ENCODE measurements around the gene CCNB2.
A peak's percentile ranks its signal among the peaks of the same experiment; 100 is the strongest.
"Not testable (repeated sequence)": the region's sequence is repeated elsewhere in the genome, so short reads cannot be mapped to it uniquely, and the experiment has no call there.

The CCNB2 gene

DNA sequence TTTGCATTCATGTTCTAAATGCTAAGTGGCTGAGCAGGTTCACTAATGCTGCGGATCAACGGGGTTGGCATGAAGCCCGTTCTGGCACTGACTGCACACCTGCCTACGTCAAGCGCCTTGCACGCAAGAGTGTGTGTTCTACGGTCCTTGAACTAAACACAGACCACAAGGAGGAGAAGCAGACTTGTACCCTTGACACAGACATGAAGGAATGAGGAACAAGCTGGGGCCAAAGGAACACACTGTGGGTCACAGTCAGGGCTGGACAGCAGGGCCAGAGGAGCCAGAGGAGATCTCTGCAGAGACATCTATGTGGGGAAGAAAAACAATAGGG lies 53.7 kb downstream of the CCNB2 start:
- Histone ChIP-seq H3K4me2 (ENCODE audit: low read depth, low read length, poor library complexity, severe bottlenecking) (no peak overlapping the region), H2AFZ (ENCODE audit: low read length) (no peak overlapping the region), H4K20me1 (ENCODE audit: insufficient read depth, low read length, poor library complexity, severe bottlenecking) (no peaks in the 10 kb centered on the region), H3K9me3 (ENCODE audit: insufficient read depth, low read depth, low read length) (no peaks in the 10 kb centered on the region), H3K9me2 (replicated peaks; ENCODE audit: low read depth, low read length) (no peaks in the 10 kb centered on the region), H3K9ac (ENCODE audit: low read depth, low read length, poor library complexity, severe bottlenecking) (no peak overlapping the region), H3K4me3 (ENCODE audit: low read length, poor library complexity, severe bottlenecking) (no peak overlapping the region), H3F3A (ENCODE audit: low read depth) (no peaks in the 10 kb centered on the region), H3K79me2 (ENCODE audit: insufficient read depth, low read length) (no peaks in the 10 kb centered on the region), H3K4me1 (ENCODE audit: insufficient read depth, low read length, poor library complexity, severe bottlenecking) (no peaks in the 10 kb centered on the region), H3K36me3 (ENCODE audit: insufficient read depth, low read length) (no peaks in the 10 kb centered on the region), H3K27me3 (ENCODE audit: insufficient read depth, low read length, poor library complexity, severe bottlenecking) (no peaks in the 10 kb centered on the region)
- TF ChIP-seq EZH2phosphoT487 (IDR thresholded peaks at IDR 0.05; ENCODE audit: borderline replicate concordance): no peak
- TF ChIP-seq, protein P1, sequence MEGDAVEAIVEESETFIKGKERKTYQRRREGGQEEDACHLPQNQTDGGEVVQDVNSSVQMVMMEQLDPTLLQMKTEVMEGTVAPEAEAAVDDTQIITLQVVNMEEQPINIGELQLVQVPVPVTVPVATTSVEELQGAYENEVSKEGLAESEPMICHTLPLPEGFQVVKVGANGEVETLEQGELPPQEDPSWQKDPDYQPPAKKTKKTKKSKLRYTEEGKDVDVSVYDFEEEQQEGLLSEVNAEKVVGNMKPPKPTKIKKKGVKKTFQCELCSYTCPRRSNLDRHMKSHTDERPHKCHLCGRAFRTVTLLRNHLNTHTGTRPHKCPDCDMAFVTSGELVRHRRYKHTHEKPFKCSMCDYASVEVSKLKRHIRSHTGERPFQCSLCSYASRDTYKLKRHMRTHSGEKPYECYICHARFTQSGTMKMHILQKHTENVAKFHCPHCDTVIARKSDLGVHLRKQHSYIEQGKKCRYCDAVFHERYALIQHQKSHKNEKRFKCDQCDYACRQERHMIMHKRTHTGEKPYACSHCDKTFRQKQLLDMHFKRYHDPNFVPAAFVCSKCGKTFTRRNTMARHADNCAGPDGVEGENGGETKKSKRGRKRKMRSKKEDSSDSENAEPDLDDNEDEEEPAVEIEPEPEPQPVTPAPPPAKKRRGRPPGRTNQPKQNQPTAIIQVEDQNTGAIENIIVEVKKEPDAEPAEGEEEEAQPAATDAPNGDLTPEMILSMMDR (conservative IDR thresholded peaks at IDR 0.05; ENCODE audit: low read length): no peak

GRCh38 chr15:59159210-59159609 lies 54.3 kb downstream of the CCNB2 start:
- H3K36me3 ChIP-seq (ENCODE audit: insufficient read depth, low read length): no peaks in the 10 kb centered on the region

DNA sequence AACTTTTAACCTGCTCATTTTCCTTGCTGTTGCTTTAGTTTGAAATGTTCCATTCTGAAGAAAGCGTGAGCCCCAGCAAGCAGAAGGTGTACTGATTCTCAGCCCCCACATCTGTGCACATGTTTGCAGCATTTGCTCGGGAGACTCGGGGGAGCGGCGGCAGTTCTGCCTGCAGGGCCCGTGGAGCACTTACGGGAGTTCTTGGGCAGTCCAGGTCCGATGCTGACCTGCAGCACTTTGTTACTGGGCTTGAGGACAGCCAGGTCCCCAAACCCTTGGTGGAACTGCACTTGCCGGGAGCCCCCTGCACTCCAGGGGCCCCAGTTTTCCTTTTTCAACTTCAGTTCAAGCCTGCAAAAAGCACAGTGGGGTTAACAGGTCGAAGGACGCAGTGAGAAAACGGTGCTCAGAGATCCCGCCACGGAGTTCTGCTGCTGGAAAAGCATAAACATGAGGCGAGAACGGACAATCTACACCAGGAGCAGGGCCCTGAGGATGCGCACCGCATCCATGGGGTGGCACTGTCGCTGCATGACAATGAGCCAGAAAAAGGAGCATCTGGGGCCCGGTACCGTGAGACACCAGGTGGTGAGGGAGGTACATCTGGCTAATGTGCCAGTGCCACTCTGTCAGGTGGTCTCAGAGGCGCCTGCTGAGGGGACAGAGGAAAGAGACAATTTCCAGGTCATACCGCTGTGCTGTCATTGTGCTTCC lies 56.1 kb downstream of the CCNB2 start:
- Histone ChIP-seq H2AFZ (ENCODE audit: low read length) (no peak overlapping the region), H3K4me3 (ENCODE audit: low read length, poor library complexity, severe bottlenecking) (no peak overlapping the region), H3K9me3 (ENCODE audit: insufficient read depth, low read depth, low read length) (no peaks in the 10 kb centered on the region), H3K9me2 (replicated peaks; ENCODE audit: low read depth, low read length) (no peaks in the 10 kb centered on the region), H3K27me3 (ENCODE audit: insufficient read depth, low read length, poor library complexity, severe bottlenecking) (no peaks in the 10 kb centered on the region), H3F3A (ENCODE audit: low read depth) (no peaks in the 10 kb centered on the region), H3K4me1 (ENCODE audit: insufficient read depth, low read length, poor library complexity, severe bottlenecking) (peaks cover 3% of the 10 kb centered on the region), H3K9ac (ENCODE audit: low read depth, low read length, poor library complexity, severe bottlenecking) (no peak overlapping the region), H3K79me2 (ENCODE audit: insufficient read depth, low read length) (no peaks in the 10 kb centered on the region), H3K4me2 (ENCODE audit: low read depth, low read length, poor library complexity, severe bottlenecking) (no peak overlapping the region), H4K20me1 (ENCODE audit: insufficient read depth, low read length, poor library complexity, severe bottlenecking) (no peaks in the 10 kb centered on the region), H3K36me3 (ENCODE audit: insufficient read depth, low read length) (no peaks in the 10 kb centered on the region)
- TF ChIP-seq, protein P1 (conservative IDR thresholded peaks at IDR 0.05; ENCODE audit: low read length): peak; percentile 49
- no peak for TF ChIP-seq EZH2phosphoT487 (IDR thresholded peaks at IDR 0.05; ENCODE audit: borderline replicate concordance)

More at GRCh38 chr15:59159210-59159609, 54.3 kb downstream of the CCNB2 start:
- Histone ChIP-seq H3K9me2 (replicated peaks; ENCODE audit: low read depth, low read length) (no peaks in the 10 kb centered on the region), H3K4me2 (ENCODE audit: low read depth, low read length, poor library complexity, severe bottlenecking) (no peak overlapping the region), H3K27me3 (ENCODE audit: insufficient read depth, low read length, poor library complexity, severe bottlenecking) (no peaks in the 10 kb centered on the region), H3K4me3 (ENCODE audit: low read length, poor library complexity, severe bottlenecking) (no peak overlapping the region), H3K4me1 (ENCODE audit: insufficient read depth, low read length, poor library complexity, severe bottlenecking) (no peaks in the 10 kb centered on the region), H4K20me1 (ENCODE audit: insufficient read depth, low read length, poor library complexity, severe bottlenecking) (no peaks in the 10 kb centered on the region), H3K79me2 (ENCODE audit: insufficient read depth, low read length) (no peaks in the 10 kb centered on the region), H3K9ac (ENCODE audit: low read depth, low read length, poor library complexity, severe bottlenecking) (no peak overlapping the region), H2AFZ (ENCODE audit: low read length) (no peak overlapping the region), H3K9me3 (ENCODE audit: insufficient read depth, low read depth, low read length) (no peaks in the 10 kb centered on the region), H3F3A (ENCODE audit: low read depth) (no peaks in the 10 kb centered on the region)
- no peak for TF ChIP-seq EZH2phosphoT487 (IDR thresholded peaks at IDR 0.05; ENCODE audit: borderline replicate concordance)
- TF ChIP-seq, protein P1 (conservative IDR thresholded peaks at IDR 0.05; ENCODE audit: low read length): no peak

- H3K36me3 ChIP-seq (ENCODE audit: insufficient read depth, low read length); H2AFZ ChIP-seq (ENCODE audit: low read length); H3F3A ChIP-seq (ENCODE audit: low read depth); H3K27me3 ChIP-seq (ENCODE audit: insufficient read depth, low read length, poor library complexity, severe bottlenecking); H3K9ac ChIP-seq (ENCODE audit: low read depth, low read length, poor library complexity, severe bottlenecking); H3K9me2 ChIP-seq (replicated peaks; ENCODE audit: low read depth, low read length); H3K4me2 ChIP-seq (ENCODE audit: low read depth, low read length, poor library complexity, severe bottlenecking); H3K4me3 ChIP-seq (ENCODE audit: low read length, poor library complexity, severe bottlenecking); H3K4me1 ChIP-seq (ENCODE audit: insufficient read depth, low read length, poor library complexity, severe bottlenecking); H4K20me1 ChIP-seq (ENCODE audit: insufficient read depth, low read length, poor library complexity, severe bottlenecking); H3K9me3 ChIP-seq (ENCODE audit: insufficient read depth, low read depth, low read length); H3K79me2 ChIP-seq (ENCODE audit: insufficient read depth, low read length): not testable (repeated sequence)
These were observed 57.1 kb downstream of the CCNB2 start for GRCh38 chr15:59162080-59162479.

Data from Loucy (cell line).